Trophoblast cell (in vitro differentiated cells and primary cell): ENCODE results near the gene ARHGAP20.

Experiments
- DNase-seq, 2 donors: peaks; one replicate each; pipeline ENCODE4 v3.0.0-alpha.2; 2016
- H2AFZ ChIP-seq: 2 replicates; pipeline ENCODE4 v1.6.1; 2013; ENCODE audit warnings: low read length, moderate library complexity, mild to moderate bottlenecking; ENCODE audit not compliant: insufficient read depth, poor library complexity
- H2AK5ac ChIP-seq: 2 replicates; pipeline ENCODE4 v1.6.1; 2013; ENCODE audit warnings: mild to moderate bottlenecking, low read length
- H2BK120ac ChIP-seq: 2 replicates; pipeline ENCODE4 v1.6.1; 2013; ENCODE audit warnings: low read length, mild to moderate bottlenecking, moderate library complexity; ENCODE audit not compliant: insufficient read depth, poor library complexity
- H2BK12ac ChIP-seq: 2 replicates; pipeline ENCODE4 v1.6.1; 2013; ENCODE audit warnings: mild to moderate bottlenecking, low read length, moderate library complexity
- H2BK5ac ChIP-seq: 2 replicates; pipeline ENCODE4 v1.6.1; 2013; ENCODE audit warnings: low read length, low read depth, moderate library complexity, mild to moderate bottlenecking; ENCODE audit not compliant: poor library complexity
- H3K14ac ChIP-seq: 2 replicates; pipeline ENCODE4 v1.6.1; 2013; ENCODE audit warnings: mild to moderate bottlenecking, low read length
- H3K18ac ChIP-seq: 2 replicates; pipeline ENCODE4 v1.6.1; 2013; ENCODE audit warnings: mild to moderate bottlenecking, low read length
- H3K23ac ChIP-seq: 2 replicates; pipeline ENCODE4 v1.6.1; 2013; ENCODE audit warnings: low read length
- H3K27ac ChIP-seq: 2 replicates; pipeline ENCODE4 v1.5.1; 2013; ENCODE audit warnings: low read depth, mild to moderate bottlenecking, inconsistent platforms, low read length, moderate library complexity
- H3K27me3 ChIP-seq: 2 replicates; pipeline ENCODE4 v1.6.1; 2013; ENCODE audit warnings: inconsistent platforms, mild to moderate bottlenecking, low read length, moderate library complexity; ENCODE audit not compliant: insufficient read depth
- H3K36me3 ChIP-seq, 2 experiments: 1 replicate in 1 of 2; 2 replicates in 1 of 2; pipeline ENCODE4 v1.6.1; 2013; ENCODE audit warnings: low read length in 2 of 2, mild to moderate bottlenecking in 2 of 2, moderate library complexity in 1 of 2; ENCODE audit not compliant: insufficient read depth in 2 of 2, control insufficient read depth in 1 of 2
- H3K4ac ChIP-seq: 2 replicates; pipeline ENCODE4 v1.6.1; 2013; ENCODE audit warnings: low read depth, mild to moderate bottlenecking, low read length, moderate library complexity
- H3K4me1 ChIP-seq, 2 experiments: 1 replicate in 1 of 2; 2 replicates in 1 of 2; pipeline ENCODE4 v1.6.1; 2013; ENCODE audit warnings: low read length in 2 of 2, mild to moderate bottlenecking in 2 of 2, moderate library complexity in 1 of 2; ENCODE audit not compliant: insufficient read depth in 2 of 2, control insufficient read depth in 1 of 2
- H3K4me2 ChIP-seq: 2 replicates; pipeline ENCODE4 v1.6.1; 2013; ENCODE audit warnings: inconsistent platforms, mild to moderate bottlenecking, low read length, moderate library complexity
- H3K4me3 ChIP-seq: 2 replicates; pipeline ENCODE4 v1.5.1; 2013; ENCODE audit warnings: mild to moderate bottlenecking, low read depth, low read length, inconsistent platforms
- H3K79me1 ChIP-seq: one replicate; pipeline ENCODE4 v1.6.1; 2013; ENCODE audit warnings: low read length
- H3K79me2 ChIP-seq: 2 replicates; pipeline ENCODE4 v1.6.1; 2013; ENCODE audit warnings: low read length, mild to moderate bottlenecking; ENCODE audit not compliant: control insufficient read depth, insufficient read depth, poor library complexity
- H3K9ac ChIP-seq: 2 replicates; pipeline ENCODE4 v1.6.1; 2013; ENCODE audit warnings: mild to moderate bottlenecking, low read length
- H3K9me3 ChIP-seq: 2 replicates; pipeline ENCODE4 v1.6.1; 2013; ENCODE audit warnings: low read depth, mild to moderate bottlenecking, control low read depth, inconsistent platforms, low read length; ENCODE audit not compliant: insufficient read depth
- H4K12ac ChIP-seq: 2 replicates; pipeline ENCODE4 v1.6.1; 2013; ENCODE audit warnings: low read depth, mild to moderate bottlenecking, low read length, moderate library complexity
- H4K8ac ChIP-seq: 2 replicates; pipeline ENCODE4 v1.6.1; 2013; ENCODE audit warnings: low read depth, mild to moderate bottlenecking, low read length, moderate library complexity
- H4K91ac ChIP-seq: one replicate; pipeline ENCODE4 v1.6.1; 2013; ENCODE audit warnings: low read depth, mild to moderate bottlenecking, low read length, moderate library complexity
- WGBS: extraction: QIAGEN DNeasy Blood & Tissue Kit; methylation state at CpG from one replicate; pipeline ENCODE4 v1.1.7; 2013; ENCODE audit warnings: missing lambda C conversion rate; ENCODE audit not compliant: insufficient read length, insufficient coverage; ENCODE audit errors: extremely low coverage; 5-methylcytosine and 5-hydroxymethylcytosine counted together

ARHGAP20 gene

GRCh38 chr11:110527146-110527545 is 185.1 kb downstream of the ARHGAP20 start:
- Histone ChIP-seq H3K36me3 (no peaks in the 10 kb centered on the region), H3K4me1 (no peaks in the 10 kb centered on the region), H3K9me3 (no peaks in the 10 kb centered on the region), H2BK120ac (no peak overlapping the region), H3K79me2 (no peaks in the 10 kb centered on the region), H2AFZ (no peak overlapping the region), H3K18ac (no peak overlapping the region), H3K27ac (no peak overlapping the region), H3K9ac (no peak overlapping the region), H3K27me3 (no peaks in the 10 kb centered on the region), H3K4me3 (no peak overlapping the region), H4K8ac (no peak overlapping the region), H2BK5ac (no peak overlapping the region), H3K23ac (no peak overlapping the region), H3K14ac (no peak overlapping the region), H3K79me1 (no peaks in the 10 kb centered on the region), H2AK5ac (no peak overlapping the region), H2BK12ac (no peak overlapping the region), H4K91ac (no peak overlapping the region), H4K12ac (no peak overlapping the region), H3K4me2 (no peak overlapping the region), H3K4ac (no peak overlapping the region)
- WGBS: no CpG with 5 or more reads among the region's 1 CpG
- no peak for DNase-seq
